Measurements from ENCODE around the gene APEH.

The APEH gene

GRCh38 chr3:49644684-49645083, 29.5 kb upstream of the APEH start (continued):
- TF ChIP-seq ZNF518A (tag by site-specific recombination; conservative IDR thresholded peaks at IDR 0.05; ENCODE audit: low read depth), result no peak
- TF ChIP-seq ZNF398 (tag by site-specific recombination; IDR thresholded peaks at IDR 0.05), result no peak
- TF ChIP-seq ZBTB10 (tag by site-specific recombination; IDR thresholded peaks at IDR 0.05), result no peak
- TF ChIP-seq ZBTB26 (tag by site-specific recombination; optimal IDR thresholded peaks at IDR 0.05), result no peak
- TF ChIP-seq ZNF654 (tag by site-specific recombination; IDR thresholded peaks at IDR 0.05; ENCODE audit: low read depth), result no peak

GRCh38 chr3:49646236-49646635, 27.9 kb upstream of the APEH start:
- H3K9me3 ChIP-seq (ENCODE audit: control insufficient read depth, insufficient read depth, low read depth, low read length), result no peaks in the 10 kb centered on the region
- peaks cover 0 to 4% of the 10 kb centered on the region in 2 experiments; a peak in 1 of 3 replicates for H3K36me3 ChIP-seq (ENCODE audit: control insufficient read depth in 2 of 2, insufficient read depth in 1 of 2, low read length in 2 of 2)
- CTCF ChIA-PET, result interaction anchor here (1.1 kb wide), 1 partner anchor 107 kb away, joined by 4 read pairs; no protein-coding TSS in a partner anchor
- POLR2A ChIA-PET, result no interaction called here
- no peak overlapping the region for H3K4me3 ChIP-seq (ENCODE audit: low read depth, low read length)
- H3K27ac ChIP-seq (ENCODE audit: extremely low read depth, low read depth, low read length), result no peak overlapping the region
- H3K4me1 ChIP-seq (ENCODE audit: control insufficient read depth, insufficient read depth, low read length), result no peaks in the 10 kb centered on the region
- TF ChIP-seq ZNF121 (tag by site-specific recombination; IDR thresholded peaks at IDR 0.05), result no peak
- no peak for TF ChIP-seq ZSCAN30 (tag by site-specific recombination; IDR thresholded peaks at IDR 0.05)
- TF ChIP-seq ZNF830 (tag by site-specific recombination; IDR thresholded peaks at IDR 0.05; ENCODE audit: low read depth), result no peak
- TF ChIP-seq KLF8 (tag by site-specific recombination; IDR thresholded peaks at IDR 0.05), result no peak
- TF ChIP-seq REST (tag by site-specific recombination; IDR thresholded peaks at IDR 0.05), result no peak
- no peak for TF ChIP-seq ZNF596 (tag by site-specific recombination; IDR thresholded peaks at IDR 0.05)
- no peak for TF ChIP-seq ZNF426 (tag by site-specific recombination; IDR thresholded peaks at IDR 0.05)
- no peak for TF ChIP-seq ZFHX2 (tag by site-specific recombination; conservative IDR thresholded peaks at IDR 0.05)
- no peak for TF ChIP-seq ZBTB44 (tag by site-specific recombination; IDR thresholded peaks at IDR 0.05)
- TF ChIP-seq ZNF544 (tag by site-specific recombination; IDR thresholded peaks at IDR 0.05), result no peak
- TF ChIP-seq ZNF571 (tag by site-specific recombination; IDR thresholded peaks at IDR 0.05), result no peak
- no peak for TF ChIP-seq ZNF394 (tag by site-specific recombination; IDR thresholded peaks at IDR 0.05; ENCODE audit: borderline replicate concordance)
- no peak for TF ChIP-seq MEIS1 (CRISPR knock-in tag; IDR thresholded peaks at IDR 0.05; ENCODE audit: borderline replicate concordance)
- TF ChIP-seq ZFP37 (tag by site-specific recombination; IDR thresholded peaks at IDR 0.05), result no peak
- no peak for TF ChIP-seq SP3 (tag by site-specific recombination; IDR thresholded peaks at IDR 0.05)
- no peak for TF ChIP-seq SP2 (tag by site-specific recombination; IDR thresholded peaks at IDR 0.05)
